Gastrocnemius medialis (tissue), 4 donors: ENCODE data around the gene HSPA14.

ENCODE experiments used
- CTCF ChIP-seq, 5 experiments: fragments of 450-650 bp in 3 of 5; fragments of 200-600 bp in 2 of 5; sonication (generic) in 2 of 5; IDR thresholded peaks in 4 of 5; conservative IDR thresholded peaks in 1 of 5; 1 replicate in 4 of 5; 2 replicates in 1 of 5; pipeline ENCODE4 v1.5.1; 2016 to 2019; ENCODE audit warnings: antibody characterized with exemption in 5 of 5, mild to moderate bottlenecking in 3 of 5, moderate library complexity in 3 of 5
- POLR2A ChIP-seq, 2 donors: fragments of 450-650 bp; IDR thresholded peaks; one replicate each; pipeline ENCODE4 v1.6.1; 2017; ENCODE audit warnings: antibody characterized with exemption in 2 of 2, mild to moderate bottlenecking in 2 of 2, moderate library complexity in 2 of 2

DNA sequence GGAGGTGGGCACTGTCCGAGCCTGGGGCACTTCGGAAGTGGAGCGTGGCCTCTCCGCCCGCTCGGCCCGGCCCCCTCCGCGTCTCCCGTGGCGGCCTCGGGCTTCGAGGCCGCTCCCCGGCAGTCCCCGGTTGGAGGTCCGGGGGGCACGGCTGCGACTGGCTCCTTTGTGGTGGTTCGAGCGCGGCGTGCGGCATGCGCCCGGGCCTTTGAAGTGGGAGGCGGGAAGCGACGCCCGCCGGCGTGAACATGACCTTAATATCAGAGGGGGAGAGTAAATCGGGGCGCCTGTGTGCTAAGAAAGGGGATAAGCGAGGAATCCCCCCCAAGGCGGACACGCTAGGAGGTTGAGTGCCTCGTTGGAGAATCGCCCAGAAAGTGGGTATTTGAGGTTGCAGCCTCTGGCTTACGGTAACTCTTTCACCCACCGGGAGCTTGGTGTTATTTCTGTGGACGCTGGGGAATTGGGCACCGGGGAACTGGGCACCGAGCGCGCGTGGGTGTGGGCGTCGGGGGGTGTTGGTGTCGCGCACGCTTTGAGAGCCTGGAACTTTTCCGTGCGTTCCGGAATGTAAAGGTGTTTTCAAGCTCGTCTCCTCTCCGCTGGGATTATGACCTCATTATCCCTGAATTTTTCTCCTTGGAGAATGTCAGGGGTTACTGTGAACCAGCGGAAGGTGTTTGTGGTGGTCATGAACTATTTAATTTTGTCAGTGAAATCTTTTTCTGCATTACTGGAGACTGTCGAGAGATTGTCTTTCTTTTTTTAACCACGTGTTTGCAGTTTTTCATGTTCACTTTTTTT lies 41.2 kb downstream of the HSPA14 start:
- TF ChIP-seq CTCF (IDR thresholded peaks at IDR 0.05 in 4 of 5, conservative IDR thresholded peaks at IDR 0.05 in 1 of 5) (no peak), POLR2A (IDR thresholded peaks at IDR 0.05) (no peak)
